Mucosa of descending colon (tissue), 3 donors: ENCODE data around the gene B4GALNT4. TPM values are rescaled to one million over a fixed set of nuclear protein-coding genes. Genes with fewer than 3 reads are reported as not detected.

Experiments used
- ATAC-seq: fragments of 200-7000 bp; cut with Tn5 transposase; one replicate; pipeline ENCODE4 v1.9.1; 2020; ENCODE audit warnings: mild to moderate bottlenecking, moderate library complexity
- DNase-seq, 3 donors: peaks; one replicate each; pipeline ENCODE4 v3.0.0-alpha.2; 2020
- H3K36me3 ChIP-seq: fragments of 200-600 bp; one replicate; pipeline ENCODE4 v1.8.0; 2021; ENCODE audit warnings: low read depth, mild to moderate bottlenecking
- H3K4me1 ChIP-seq: fragments of 200-600 bp; one replicate; pipeline ENCODE4 v1.8.0; 2021; ENCODE audit warnings: low read depth, mild to moderate bottlenecking
- H3K4me3 ChIP-seq: fragments of 200-600 bp; one replicate; pipeline ENCODE4 v1.8.0; 2021; ENCODE audit warnings: mild to moderate bottlenecking
- H3K9me3 ChIP-seq: fragments of 200-600 bp; one replicate; pipeline ENCODE4 v1.8.0; 2021; ENCODE audit warnings: mild to moderate bottlenecking
- CTCF ChIP-seq: fragments of 200-600 bp; IDR thresholded peaks from one replicate; pipeline ENCODE4 v1.8.0; 2022; ENCODE audit warnings: antibody characterized with exemption, mild to moderate bottlenecking
- intact Hi-C, 2 donors: fragments of 100-400 bp; cut with DNase I in 1 of 2; cut with micrococcal nuclease in 1 of 2; formaldehyde crosslinking; loops; one replicate each; pipeline versions ENCODE4 v1.11.0 to v1.11.1; 2022; cut with DNase I, micrococcal nuclease
- total RNA-seq, 3 donors: library from RNA; stranded (reverse); fragmentation: NEBNext Ultra II Directional in 2 of 3; extraction: Animal tissue kit (Norgen Biotek cat#: 25700) in 2 of 3; gene quantifications; one replicate each; pipeline versions ENCODE4 v1.2.1 to v1.2.4, GENCODE V29; 2021 to 2023
- donor health status: DM: no; HTN: no; CAD: no; lungs with moderate emphysema.
- donor health status: DM: no; HTN: no; CAD: no.
- donor health status: DM: no; HTN: yes; CAD: no.

The B4GALNT4 gene
- total RNA-seq, 3 donors from 2014 or later: 2.1 to 11.8 (median 2.2) TPM

DNA sequence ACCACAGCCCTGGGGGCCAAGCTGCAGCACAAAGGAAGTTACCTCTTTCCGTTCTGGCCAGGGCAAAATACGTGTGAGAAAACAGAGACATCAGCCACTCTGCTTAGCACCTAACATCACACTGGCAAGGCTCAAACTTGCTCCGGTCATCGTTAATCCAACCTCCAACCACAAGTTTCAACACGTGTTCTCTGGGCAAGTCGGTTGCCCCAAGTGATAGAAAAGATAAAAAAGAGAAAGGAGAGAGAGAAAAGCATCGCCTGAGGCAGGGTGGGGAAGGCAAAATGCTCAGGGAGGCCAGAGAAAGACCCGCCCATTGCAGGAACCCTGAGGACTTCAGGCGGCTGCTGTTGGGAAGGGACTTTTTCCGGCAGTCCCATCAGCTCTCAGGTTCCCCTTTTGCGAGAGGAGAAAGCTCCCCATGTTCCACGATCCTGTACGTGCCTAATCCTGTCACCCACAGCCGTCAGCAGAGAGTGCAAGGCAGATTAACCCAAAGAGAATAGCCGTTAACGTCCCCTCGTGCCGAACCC lies 18.5 kb upstream of the B4GALNT4 start:
- TF ChIP-seq CTCF: no peak
- Histone ChIP-seq H3K9me3 (no peaks in the 10 kb centered on the region), H3K36me3 (no peaks in the 10 kb centered on the region), H3K4me3 (no peak overlapping the region), H3K4me1 (peaks cover 27% of the 10 kb centered on the region)
- DNase-seq: peak in 1 of 3 donors; percentile 30
- intact Hi-C loops: no loop called here
- ATAC-seq: peak; percentile 46

DNA sequence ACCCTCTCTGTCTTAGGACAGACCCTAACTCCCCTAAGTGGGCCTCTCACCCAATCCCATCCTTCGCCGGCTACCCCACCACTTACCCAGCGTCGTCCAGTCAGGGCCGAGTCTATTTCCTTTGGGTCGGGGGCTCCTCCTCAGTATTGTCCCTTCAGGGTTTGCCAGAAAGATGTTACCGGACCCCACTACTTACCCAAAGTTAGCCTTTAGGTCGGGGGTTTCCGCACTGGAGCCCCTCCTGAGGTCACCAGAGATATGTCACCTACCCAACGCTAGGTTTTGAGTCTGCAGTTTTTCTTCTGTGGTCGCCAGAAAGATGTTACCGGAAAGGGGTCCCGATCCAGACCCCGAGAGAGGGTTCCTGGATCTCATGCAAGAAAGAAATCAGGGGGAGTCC lies 17.9 kb upstream of the B4GALNT4 start:
- H3K4me1 ChIP-seq: peaks cover 28% of the 10 kb centered on the region
- DNase-seq (peak in 1 of 3 donors; percentile 18), ATAC-seq (no peak)
- TF ChIP-seq CTCF: no peak
- no peaks in the 10 kb centered on the region for H3K36me3 ChIP-seq
- intact Hi-C loops: no loop called here
- no peak overlapping the region for H3K4me3 ChIP-seq
- no peaks in the 10 kb centered on the region for H3K9me3 ChIP-seq

- Histone ChIP-seq H3K9me3 (no peaks in the 10 kb centered on the region), H3K36me3 (no peaks in the 10 kb centered on the region), H3K4me3 (no peak overlapping the region), H3K4me1 (peaks cover 28% of the 10 kb centered on the region)
- intact Hi-C loops: no loop called here
- ATAC-seq: no peak
- peak in 1 of 3 donors; percentile 18 for DNase-seq
- TF ChIP-seq CTCF: no peak
Observed at GRCh38 chr11:352456-353031, 16.8 kb upstream of the B4GALNT4 start.

- peaks cover 28% of the 10 kb centered on the region for H3K4me1 ChIP-seq
- no peak for TF ChIP-seq CTCF
- peak; percentile 31 for ATAC-seq
- H3K36me3 ChIP-seq: no peaks in the 10 kb centered on the region
- H3K4me3 ChIP-seq: no peak overlapping the region
- intact Hi-C loops: no loop called here
- H3K9me3 ChIP-seq: no peaks in the 10 kb centered on the region
- DNase-seq: peak; percentile 72 to 80 (median 78)
Observed at GRCh38 chr11:353179-353873, 16.0 kb upstream of the B4GALNT4 start.

GRCh38 chr11:355581-356458 lies 13.5 kb upstream of the B4GALNT4 start:
- H3K4me1 ChIP-seq: peaks cover 28% of the 10 kb centered on the region
- peaks cover 4% of the 10 kb centered on the region for H3K9me3 ChIP-seq
- H3K36me3 ChIP-seq: no peaks in the 10 kb centered on the region
- intact Hi-C loops: no loop called here
- TF ChIP-seq CTCF: no peak
- peak overlapping the region; percentile 17 for H3K4me3 ChIP-seq
- DNase-seq (peak; percentile 92 to 96 (median 95)), ATAC-seq (peak; percentile 95)
